ENCODE data around the gene ZDHHC19. TPM values are rescaled to one million over a fixed set of nuclear protein-coding genes. Genes with fewer than 3 reads are reported as not detected.
A peak's percentile ranks its signal among the peaks of the same experiment; 100 is the strongest.
"Not testable (repeated sequence)": the region's sequence is repeated elsewhere in the genome, so short reads cannot be mapped to it uniquely, and the experiment has no call there.

The ZDHHC19 gene
- total and polyA plus RNA-seq, 2 donors from 2014 or later: 0.57 to 0.92 TPM

DNA sequence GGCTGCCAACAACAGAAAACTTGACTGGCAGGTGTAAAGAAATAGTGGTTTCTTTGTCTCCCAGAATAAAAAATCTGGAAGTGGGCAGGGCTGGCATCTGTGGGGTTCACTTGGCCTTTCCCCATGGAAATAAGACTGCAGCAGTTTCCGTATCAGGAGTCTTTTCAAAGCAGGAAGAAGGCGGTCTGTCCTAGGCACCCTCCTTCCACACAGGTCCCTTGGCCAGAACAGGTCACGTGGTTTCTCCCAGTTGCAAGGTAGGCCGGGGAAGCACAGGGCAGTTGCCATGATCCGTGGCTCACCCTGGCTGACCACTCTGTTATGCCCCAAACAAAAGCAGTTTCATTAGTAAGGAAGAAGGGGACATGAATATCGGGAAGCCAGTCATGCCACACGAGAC is 45.4 kb downstream of the ZDHHC19 start:
- TF ChIP-seq, protein P1, sequence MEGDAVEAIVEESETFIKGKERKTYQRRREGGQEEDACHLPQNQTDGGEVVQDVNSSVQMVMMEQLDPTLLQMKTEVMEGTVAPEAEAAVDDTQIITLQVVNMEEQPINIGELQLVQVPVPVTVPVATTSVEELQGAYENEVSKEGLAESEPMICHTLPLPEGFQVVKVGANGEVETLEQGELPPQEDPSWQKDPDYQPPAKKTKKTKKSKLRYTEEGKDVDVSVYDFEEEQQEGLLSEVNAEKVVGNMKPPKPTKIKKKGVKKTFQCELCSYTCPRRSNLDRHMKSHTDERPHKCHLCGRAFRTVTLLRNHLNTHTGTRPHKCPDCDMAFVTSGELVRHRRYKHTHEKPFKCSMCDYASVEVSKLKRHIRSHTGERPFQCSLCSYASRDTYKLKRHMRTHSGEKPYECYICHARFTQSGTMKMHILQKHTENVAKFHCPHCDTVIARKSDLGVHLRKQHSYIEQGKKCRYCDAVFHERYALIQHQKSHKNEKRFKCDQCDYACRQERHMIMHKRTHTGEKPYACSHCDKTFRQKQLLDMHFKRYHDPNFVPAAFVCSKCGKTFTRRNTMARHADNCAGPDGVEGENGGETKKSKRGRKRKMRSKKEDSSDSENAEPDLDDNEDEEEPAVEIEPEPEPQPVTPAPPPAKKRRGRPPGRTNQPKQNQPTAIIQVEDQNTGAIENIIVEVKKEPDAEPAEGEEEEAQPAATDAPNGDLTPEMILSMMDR (IDR thresholded peaks at IDR 0.05; ENCODE audit: borderline replicate concordance, extremely low read depth, insufficient read depth): no peak
- Histone ChIP-seq H3K9me3 (ENCODE audit: control insufficient read depth in 2 of 3, insufficient read depth in 1 of 3, low read length in 3 of 3) (peaks cover 0 to 3% (median 0%) of the 10 kb centered on the region in 3 donors), H3K4me1 (ENCODE audit: control insufficient read depth in 2 of 3, insufficient read depth in 2 of 3, low read depth in 1 of 3, low read length in 3 of 3) (no peaks in the 10 kb centered on the region), H3K9ac (ENCODE audit: low read length in 3 of 3) (no peak overlapping the region), H3K4me3 (ENCODE audit: low read length in 3 of 3) (no peak overlapping the region), H3K27ac (ENCODE audit: low read depth in 2 of 2, low read length in 2 of 2) (no peak overlapping the region), H3K27me3 (ENCODE audit: control insufficient read depth, insufficient read depth, low read length) (no peaks in the 10 kb centered on the region), H3K36me3 (ENCODE audit: control insufficient read depth in 2 of 3, insufficient read depth in 3 of 3, low read length in 3 of 3) (no peaks in the 10 kb centered on the region)
- DNase-seq (no peak), FAIRE-seq (no peak)
- intact Hi-C loops (cut with DNase I): no loop called here

DNA sequence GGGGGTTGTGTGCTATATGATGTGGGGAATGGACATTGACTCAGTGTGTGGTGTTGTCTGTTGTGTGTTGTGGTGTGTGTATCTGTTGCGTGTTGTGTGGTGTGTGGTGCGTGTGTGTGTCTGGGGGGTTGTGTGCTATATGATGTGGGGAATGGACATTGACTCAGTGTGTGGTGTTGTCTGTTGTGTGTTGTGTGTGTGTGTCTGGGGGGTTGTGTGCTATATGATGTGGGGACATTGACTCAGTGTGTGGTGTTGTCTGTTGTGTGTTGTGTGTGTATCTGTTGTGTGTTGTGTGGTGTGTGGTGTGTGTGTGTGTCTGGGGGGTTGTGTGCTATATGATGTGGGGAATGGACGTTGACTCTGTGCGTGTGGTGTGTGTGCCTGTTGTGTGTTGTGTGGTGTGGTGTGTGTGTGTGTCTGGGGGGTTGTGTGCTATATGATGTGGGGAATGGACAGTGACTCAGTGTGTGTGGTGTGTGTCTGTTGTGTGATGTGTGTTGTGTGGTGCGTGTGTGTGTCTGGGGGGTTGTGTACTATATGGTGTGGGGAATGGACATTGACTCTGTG is 46.1 kb downstream of the ZDHHC19 start:
- H3K9ac ChIP-seq (ENCODE audit: low read length in 3 of 3); DNase-seq; H3K36me3 ChIP-seq (ENCODE audit: control insufficient read depth in 2 of 3, insufficient read depth in 3 of 3, low read length in 3 of 3); H3K27ac ChIP-seq (ENCODE audit: low read depth in 2 of 2, low read length in 2 of 2); FAIRE-seq; H3K27me3 ChIP-seq (ENCODE audit: control insufficient read depth, insufficient read depth, low read length); intact Hi-C loops (cut with DNase I); H3K9me3 ChIP-seq (ENCODE audit: control insufficient read depth in 2 of 3, insufficient read depth in 1 of 3, low read length in 3 of 3); H3K4me3 ChIP-seq (ENCODE audit: low read length in 3 of 3); H3K4me1 ChIP-seq (ENCODE audit: control insufficient read depth in 2 of 3, insufficient read depth in 2 of 3, low read depth in 1 of 3, low read length in 3 of 3): not testable (repeated sequence)

DNA sequence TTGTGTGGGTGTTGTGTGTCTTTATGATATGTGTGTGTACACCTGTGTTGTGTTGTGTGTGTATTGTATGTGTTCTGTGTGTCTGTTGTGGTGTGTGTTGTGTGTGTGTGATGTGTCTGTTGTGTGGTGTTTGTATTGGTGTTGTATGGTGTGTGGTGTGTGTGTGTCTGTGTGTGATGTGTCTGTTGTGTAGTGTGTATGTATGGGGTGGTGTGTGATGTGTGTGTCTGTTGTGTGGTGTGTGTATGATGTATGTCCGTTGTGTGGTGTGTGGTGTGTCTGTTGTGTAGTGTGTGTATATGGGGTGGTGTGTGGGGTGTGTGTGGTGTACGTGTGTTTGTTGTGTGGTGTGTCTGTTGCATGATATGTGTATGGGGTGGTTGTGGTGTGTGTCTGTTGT is 46.6 kb downstream of the ZDHHC19 start:
- no peak overlapping the region for H3K9ac ChIP-seq (ENCODE audit: low read length in 3 of 3)
- H3K27me3 ChIP-seq (ENCODE audit: control insufficient read depth, insufficient read depth, low read length): no peaks in the 10 kb centered on the region
- peaks cover 0 to 5% (median 3%) of the 10 kb centered on the region in 3 donors for H3K4me1 ChIP-seq (ENCODE audit: control insufficient read depth in 2 of 3, insufficient read depth in 2 of 3, low read depth in 1 of 3, low read length in 3 of 3)
- H3K4me3 ChIP-seq (ENCODE audit: low read length in 3 of 3): peak overlapping the region in 1 of 3 donors; percentile 30
- no peak for DNase-seq
- H3K9me3 ChIP-seq (ENCODE audit: control insufficient read depth in 2 of 3, insufficient read depth in 1 of 3, low read length in 3 of 3): peaks cover 0 to 3% (median 0%) of the 10 kb centered on the region in 3 donors
- intact Hi-C loops (cut with DNase I): no loop called here
- H3K36me3 ChIP-seq (ENCODE audit: control insufficient read depth in 2 of 3, insufficient read depth in 3 of 3, low read length in 3 of 3): no peaks in the 10 kb centered on the region
- FAIRE-seq: no peak
- TF ChIP-seq, protein P1 (IDR thresholded peaks at IDR 0.05; ENCODE audit: borderline replicate concordance, extremely low read depth, insufficient read depth): no peak
- no peak overlapping the region for H3K27ac ChIP-seq (ENCODE audit: low read depth in 2 of 2, low read length in 2 of 2)

DNA sequence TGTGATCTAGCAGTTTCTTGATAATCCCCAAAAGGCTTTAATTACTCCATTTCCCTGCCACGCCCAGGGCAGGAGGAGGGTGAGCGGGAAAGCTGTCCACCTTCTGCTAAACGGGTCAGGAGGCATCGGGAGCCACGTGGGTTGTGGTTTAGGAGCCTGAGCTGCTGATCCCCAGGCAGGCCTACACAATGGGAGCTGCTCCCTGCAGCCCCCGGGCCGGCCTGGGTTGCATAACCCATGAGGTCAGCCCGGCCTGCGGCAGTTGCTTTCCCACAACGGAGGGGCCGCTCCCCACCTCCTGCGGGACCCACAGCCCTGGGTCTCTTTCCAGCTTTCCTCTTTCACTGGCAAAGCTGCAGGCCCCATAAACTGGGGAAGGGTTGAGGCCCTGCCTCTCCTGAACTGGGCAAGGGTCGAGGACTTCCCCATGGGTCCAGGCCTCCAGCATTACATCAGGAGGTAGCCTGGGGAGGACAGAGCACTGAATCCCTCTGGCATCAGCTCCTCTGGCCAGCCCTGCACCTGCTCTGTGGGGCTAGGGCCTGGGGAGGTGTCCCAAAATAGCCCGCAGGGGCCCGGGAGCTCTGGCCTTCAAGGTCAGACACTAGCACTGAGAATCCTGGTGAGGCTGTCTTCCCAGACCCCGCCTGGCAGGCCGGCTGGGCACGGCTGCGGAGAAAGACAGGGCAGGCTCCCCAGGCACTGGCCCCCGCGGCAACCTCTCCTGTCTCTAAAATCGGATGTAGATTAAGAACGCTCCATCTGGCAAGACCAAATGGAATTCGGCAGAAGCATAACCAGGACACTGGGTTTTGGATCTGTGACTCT is 47.3 kb downstream of the ZDHHC19 start:
- H3K27ac ChIP-seq (ENCODE audit: low read depth in 2 of 2, low read length in 2 of 2): no peak overlapping the region
- TF ChIP-seq, protein P1 (IDR thresholded peaks at IDR 0.05; ENCODE audit: borderline replicate concordance, extremely low read depth, insufficient read depth): no peak
- no peak overlapping the region for H3K9ac ChIP-seq (ENCODE audit: low read length in 3 of 3)
- H3K4me3 ChIP-seq (ENCODE audit: low read length in 3 of 3): no peak overlapping the region
- no peak for FAIRE-seq
- peaks cover 0 to 3% (median 0%) of the 10 kb centered on the region in 3 donors for H3K9me3 ChIP-seq (ENCODE audit: control insufficient read depth in 2 of 3, insufficient read depth in 1 of 3, low read length in 3 of 3)
- intact Hi-C loops (cut with DNase I): no loop called here
- H3K27me3 ChIP-seq (ENCODE audit: control insufficient read depth, insufficient read depth, low read length): no peaks in the 10 kb centered on the region
- H3K36me3 ChIP-seq (ENCODE audit: control insufficient read depth in 2 of 3, insufficient read depth in 3 of 3, low read length in 3 of 3): no peaks in the 10 kb centered on the region
- DNase-seq: no peak
- peaks cover 0 to 5% (median 3%) of the 10 kb centered on the region in 3 donors for H3K4me1 ChIP-seq (ENCODE audit: control insufficient read depth in 2 of 3, insufficient read depth in 2 of 3, low read depth in 1 of 3, low read length in 3 of 3)

All from kidney (tissue), 14 donors.